ENCODE data around the gene CDC42EP4.
"Not testable (repeated sequence)": the region's sequence is repeated elsewhere in the genome, so short reads cannot be mapped to it uniquely, and the experiment has no call there.

The CDC42EP4 gene

GRCh38 chr17:73315471-73315870 lies 3.7 kb upstream of the CDC42EP4 start:
- no peak for TF ChIP-seq CTCF (IDR thresholded peaks at IDR 0.05; ENCODE audit: insufficient read depth, low read depth, low read length, missing control alignments)
- no peak overlapping the region for H3K4me3 ChIP-seq (ENCODE audit: low read depth, low read length)
- no peak for DNase-seq (ENCODE audit: low read depth)

DNA sequence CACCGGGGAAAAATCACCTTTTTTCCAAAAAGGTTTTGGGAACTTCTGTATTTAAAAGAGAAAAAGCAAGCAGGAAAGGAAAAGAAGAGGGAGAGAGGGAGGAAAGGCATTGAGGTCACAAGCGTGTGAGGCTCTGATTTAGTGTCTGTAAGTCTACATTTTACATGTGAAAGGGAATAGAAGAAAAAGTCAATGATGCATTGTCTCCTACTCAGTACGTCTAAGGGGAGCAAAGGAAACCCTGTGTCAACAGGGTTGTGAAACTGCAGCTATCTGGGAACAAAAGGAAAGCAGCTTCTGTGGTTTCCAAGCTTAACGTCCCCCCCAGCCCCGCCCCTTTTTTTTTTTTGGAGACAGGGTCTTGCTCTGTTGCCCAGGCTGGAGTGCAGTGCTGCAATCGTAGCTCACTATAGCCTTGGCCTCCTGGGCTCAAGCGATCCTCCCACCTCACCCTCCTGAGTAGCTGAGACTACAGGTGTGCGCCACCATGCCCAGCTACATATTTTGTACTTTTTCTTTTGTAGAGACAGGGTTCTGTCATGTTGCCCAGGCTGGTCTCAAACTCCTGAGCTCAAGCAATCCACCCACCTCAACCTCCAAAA lies 1.8 kb upstream of the CDC42EP4 start:
- DNase-seq (ENCODE audit: low read depth) = no peak
- TF ChIP-seq CTCF (IDR thresholded peaks at IDR 0.05; ENCODE audit: insufficient read depth, low read depth, low read length, missing control alignments) = no peak
- H3K4me3 ChIP-seq (ENCODE audit: low read depth, low read length) = no peak overlapping the region

DNA sequence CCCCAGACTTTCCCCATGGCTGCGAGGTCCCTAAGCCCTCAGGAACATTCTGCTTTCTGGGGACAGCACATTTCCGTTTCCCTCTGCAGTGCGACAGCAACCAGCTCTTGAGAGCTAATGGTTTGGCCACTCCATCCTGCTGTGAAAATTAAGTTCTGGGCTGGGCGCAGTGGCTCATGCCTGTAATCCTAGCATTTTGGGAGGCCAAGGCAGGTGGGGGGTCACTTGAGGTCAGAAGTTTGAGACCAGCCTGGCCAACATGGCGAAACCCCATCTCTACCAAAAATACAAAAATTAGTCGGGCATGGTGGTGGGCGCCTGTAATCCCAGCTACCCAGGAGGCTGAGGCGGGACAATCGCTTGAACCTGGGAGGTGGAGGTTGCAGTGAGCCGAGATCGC lies 1.1 kb upstream of the CDC42EP4 start:
- H3K4me3 ChIP-seq (ENCODE audit: low read depth, low read length); DNase-seq (ENCODE audit: low read depth): not testable (repeated sequence)

GRCh38 chr17:73311428-73311780 lies 397 bp downstream of the CDC42EP4 start:
- TF ChIP-seq CTCF (IDR thresholded peaks at IDR 0.05; ENCODE audit: insufficient read depth, low read depth, low read length, missing control alignments) = no peak
- peak overlapping the region; percentile 94 for H3K4me3 ChIP-seq (ENCODE audit: low read depth, low read length)
- no peak for DNase-seq (ENCODE audit: low read depth)

DNA sequence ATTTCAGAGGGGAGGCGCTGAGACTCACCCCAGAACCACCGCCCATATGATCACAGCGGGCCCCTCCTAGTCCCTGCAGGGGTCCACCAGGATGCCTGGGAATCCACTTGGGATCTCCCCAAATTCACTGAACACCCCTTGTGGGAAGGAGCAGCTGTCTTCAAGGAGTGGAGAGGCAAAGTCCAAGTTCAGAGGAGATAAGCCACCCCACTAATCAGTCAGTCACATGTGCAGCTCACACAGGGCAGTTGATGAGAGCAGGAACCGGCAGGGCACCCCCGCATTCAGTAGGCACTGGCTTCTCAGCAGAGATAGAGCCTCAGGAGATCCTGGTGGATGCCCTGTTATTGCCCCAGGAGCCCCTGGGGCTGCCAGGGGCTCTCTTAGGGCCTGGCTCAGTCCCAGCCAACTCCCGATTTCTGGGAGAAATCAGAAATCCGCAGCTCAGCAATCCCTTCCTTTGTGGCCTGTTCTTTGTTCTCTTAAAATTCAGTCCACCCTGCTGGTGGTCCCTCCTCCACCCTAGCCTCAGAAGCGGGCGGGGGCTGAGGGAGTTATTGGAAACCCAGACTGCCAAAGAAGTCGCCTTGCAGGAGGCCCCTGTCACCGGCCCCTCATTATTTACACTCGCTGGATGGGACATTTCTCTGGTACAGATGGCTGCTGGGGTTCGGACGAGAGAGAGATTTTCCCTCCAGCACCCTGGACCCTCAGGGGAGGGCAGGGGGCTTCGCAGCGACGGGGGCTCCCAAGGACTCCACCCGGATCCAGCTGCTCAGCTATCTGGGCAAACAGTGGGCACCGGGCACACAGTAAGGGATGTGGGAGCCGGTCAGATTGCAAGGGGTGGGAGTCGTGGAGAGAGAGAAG lies 1.8 kb downstream of the CDC42EP4 start:
- H3K4me3 ChIP-seq (ENCODE audit: low read depth, low read length) = peak overlapping the region; percentile 94
- TF ChIP-seq CTCF (IDR thresholded peaks at IDR 0.05; ENCODE audit: insufficient read depth, low read depth, low read length, missing control alignments) = no peak
- DNase-seq (ENCODE audit: low read depth) = peak; percentile 30

- not testable (repeated sequence) for DNase-seq (ENCODE audit: low read depth); H3K4me3 ChIP-seq (ENCODE audit: low read depth, low read length)
These were observed 2.8 kb downstream of the CDC42EP4 start for GRCh38 chr17:73308959-73309358.

DNA sequence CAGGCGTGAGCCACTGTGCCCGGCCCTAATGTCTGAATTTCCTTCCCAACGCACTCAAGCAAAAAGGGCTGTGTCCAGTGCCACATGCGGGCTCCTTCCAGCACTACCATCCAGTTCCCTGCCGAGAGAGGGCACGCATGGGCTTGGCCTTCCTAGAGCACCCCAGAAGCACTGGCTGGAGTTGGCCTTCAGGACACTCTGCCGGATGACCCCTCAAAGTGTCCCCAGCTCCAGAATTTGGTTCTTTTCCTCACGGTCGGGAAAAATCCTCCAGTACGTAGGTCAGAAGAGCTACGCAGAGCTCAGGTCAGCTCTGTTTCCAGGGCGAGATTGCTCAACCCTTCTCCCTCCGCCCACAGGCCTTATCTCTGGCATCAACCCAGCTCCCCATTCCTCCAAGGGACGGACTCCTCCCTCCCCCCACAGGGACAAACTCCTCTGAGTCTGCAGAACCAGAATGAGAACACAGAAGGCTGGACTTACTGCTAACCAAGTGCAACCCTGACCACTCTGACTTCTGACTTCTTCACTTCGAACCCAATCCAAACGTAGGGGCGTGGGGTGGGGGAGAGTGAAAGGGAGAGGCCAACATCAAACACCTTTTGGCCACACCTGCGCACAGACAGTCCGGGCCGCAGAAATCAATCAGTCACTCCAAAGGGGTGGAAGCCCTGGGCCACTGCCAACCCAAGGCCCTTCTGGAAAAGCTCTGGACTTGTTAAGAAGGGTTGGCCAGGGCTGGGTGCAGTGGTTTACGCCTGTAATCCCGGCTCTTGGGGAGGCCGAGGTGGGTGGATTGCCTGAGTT lies 3.6 kb downstream of the CDC42EP4 start:
- no peak for TF ChIP-seq CTCF (IDR thresholded peaks at IDR 0.05; ENCODE audit: insufficient read depth, low read depth, low read length, missing control alignments)
- no peak for DNase-seq (ENCODE audit: low read depth)
- no peak overlapping the region for H3K4me3 ChIP-seq (ENCODE audit: low read depth, low read length)

All from GM12865 (cell line).